Hematopoietic multipotent progenitor cell treated with erythropoietin and hydrocortisone succinate and interleukin-3 and kit ligand, for 15 days (in vitro differentiated cells): Measurements from ENCODE around the gene ZNF195.
"Not testable (repeated sequence)": the region's sequence is repeated elsewhere in the genome, so short reads cannot be mapped to it uniquely, and the experiment has no call there.

ENCODE experiments used
- DNase-seq: peaks from one replicate; pipeline ENCODE4 v3.0.0-alpha.2; 2015; ENCODE audit warnings: low spot score

The ZNF195 gene

DNA sequence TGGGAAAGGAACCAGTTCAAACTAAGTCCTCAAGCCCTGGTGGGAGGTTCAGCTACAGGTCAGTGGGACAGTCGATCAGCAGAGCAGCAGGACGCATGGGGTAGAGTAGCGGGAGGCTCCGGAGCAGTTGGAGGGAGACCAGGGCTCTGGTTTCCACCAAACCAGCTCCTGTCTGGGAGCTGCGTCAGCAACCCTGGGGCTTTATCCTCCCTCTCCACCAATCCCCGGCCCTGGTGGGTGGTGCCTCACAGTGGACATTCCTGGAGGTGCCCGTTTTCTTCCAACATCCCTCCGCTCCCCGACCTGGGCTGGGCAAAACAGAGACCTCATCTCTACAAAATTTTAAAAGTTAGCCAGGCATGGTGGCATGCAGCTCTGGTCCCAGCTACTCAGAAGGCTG lies 32.4 kb downstream of the ZNF195 start:
- DNase-seq, result no peak

DNA sequence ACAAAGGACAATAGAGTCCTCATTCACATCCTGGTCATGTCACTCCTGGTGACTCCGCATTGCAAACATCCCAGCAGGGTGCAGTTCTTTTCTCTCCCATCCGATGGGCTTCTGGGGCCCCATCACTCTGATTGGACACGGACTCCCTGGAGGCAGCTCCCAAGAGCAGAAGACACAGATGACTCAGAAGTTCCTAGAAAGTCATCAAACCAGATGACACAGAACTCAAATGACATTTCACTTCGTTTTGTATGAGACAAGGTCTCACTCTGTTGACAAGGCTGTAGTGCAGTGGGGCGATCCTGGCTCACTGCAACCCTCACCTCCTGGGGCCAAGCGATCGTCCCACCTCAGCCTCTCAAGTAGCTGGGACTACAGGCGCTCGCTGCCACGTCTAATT lies 33.2 kb downstream of the ZNF195 start:
- no peak for DNase-seq

- DNase-seq, result no peak
Observed at GRCh38 chr11:3344327-3345174, 34.4 kb downstream of the ZNF195 start.

DNA sequence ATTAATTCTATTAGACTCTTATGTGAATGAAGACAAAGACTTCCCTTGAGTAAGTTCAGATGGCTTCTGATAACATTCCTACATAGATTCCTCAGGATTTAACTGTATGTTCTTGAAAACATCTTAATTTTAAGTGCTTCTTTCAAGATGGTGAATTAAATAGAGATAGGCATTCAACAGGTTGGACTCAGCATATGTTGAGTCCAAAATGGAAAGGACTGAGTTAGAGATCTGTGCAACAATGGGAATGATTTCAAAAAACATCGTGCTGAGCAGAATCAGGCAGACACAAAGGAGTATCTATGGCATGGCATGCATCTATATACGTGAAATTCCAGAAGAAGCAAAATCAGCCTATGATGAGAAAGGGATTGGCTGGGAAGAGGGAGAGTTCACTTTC lies 36.2 kb downstream of the ZNF195 start:
- no peak for DNase-seq

DNA sequence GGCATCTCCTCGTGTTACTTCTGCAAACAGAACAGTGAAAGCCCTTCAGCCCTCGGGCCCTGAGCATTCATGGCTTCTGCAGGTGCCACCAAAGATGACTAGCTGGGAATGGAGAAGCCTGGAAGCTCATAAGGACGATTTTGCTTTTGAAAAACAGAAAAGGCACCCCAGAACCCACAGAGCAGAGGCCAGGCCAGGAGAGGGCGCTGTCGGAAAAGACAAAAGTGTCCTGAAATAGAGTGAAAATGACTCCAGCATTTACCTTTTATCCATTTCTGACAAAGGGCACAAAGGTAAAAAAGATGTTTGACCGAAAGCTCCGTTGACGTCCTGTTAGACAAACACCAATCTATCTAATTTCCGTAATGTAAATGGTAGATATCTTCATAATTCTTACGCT lies 37.6 kb downstream of the ZNF195 start:
- peak; percentile 44 for DNase-seq

DNA sequence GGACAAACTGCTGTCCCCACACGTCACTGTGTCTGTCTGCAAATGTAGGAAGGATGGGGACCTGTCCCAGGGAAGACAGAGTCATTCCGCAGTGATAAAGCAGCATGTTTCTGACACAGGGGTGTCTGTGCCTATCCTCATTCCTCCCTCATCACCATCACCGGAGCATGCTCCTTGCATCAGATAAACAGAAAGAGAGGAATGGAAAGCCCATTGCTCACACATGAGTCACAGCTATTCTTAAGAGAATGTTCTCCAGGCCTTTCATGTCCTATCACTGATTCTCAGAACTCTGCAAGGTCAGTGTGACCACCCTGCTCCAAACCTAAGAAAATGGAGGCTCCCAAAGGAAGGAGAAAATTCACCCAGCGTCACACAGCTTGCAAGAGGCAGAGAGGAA lies 38.9 kb downstream of the ZNF195 start:
- DNase-seq, result no peak

DNA sequence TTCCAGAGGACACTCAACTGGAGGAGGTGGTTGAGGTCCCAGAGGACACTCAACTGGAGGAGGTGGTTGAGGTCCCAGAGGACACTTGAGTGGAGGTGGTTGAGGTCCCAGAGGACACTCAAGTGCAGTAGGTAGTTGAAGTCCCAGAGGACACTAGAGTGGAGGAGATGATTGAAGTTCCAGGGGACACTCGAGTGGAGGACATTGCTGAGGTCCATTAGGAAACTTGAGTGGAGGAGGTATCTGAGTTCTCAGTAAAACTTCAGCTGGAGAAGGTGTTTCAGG lies 39.7 kb downstream of the ZNF195 start:
- no peak for DNase-seq

GRCh38 chr11:3338569-3339339 lies 40.2 kb downstream of the ZNF195 start:
- DNase-seq, result no peak

DNA sequence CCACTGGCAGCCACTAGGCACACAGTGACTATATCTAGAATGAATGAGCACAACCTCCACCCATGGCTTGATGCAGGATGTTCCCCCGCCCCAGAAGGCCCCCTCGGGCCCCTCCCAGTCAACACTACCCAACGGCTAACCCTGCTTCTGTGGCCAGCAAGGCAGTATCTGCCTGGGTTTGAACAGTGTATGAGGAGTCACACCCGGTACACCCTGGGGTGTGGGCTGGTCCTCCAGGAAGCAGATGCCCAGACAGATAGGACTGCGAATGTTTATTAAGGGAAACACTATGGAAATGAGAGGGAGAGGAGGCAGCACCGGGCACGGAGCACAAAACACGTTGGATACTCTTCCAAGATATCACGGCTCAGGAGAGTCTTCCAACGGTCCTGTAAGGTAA lies 42.5 kb downstream of the ZNF195 start:
- not testable (repeated sequence) for DNase-seq

GRCh38 chr11:3333157-3333556 lies 45.8 kb downstream of the ZNF195 start:
- DNase-seq, result not testable (repeated sequence)

DNA sequence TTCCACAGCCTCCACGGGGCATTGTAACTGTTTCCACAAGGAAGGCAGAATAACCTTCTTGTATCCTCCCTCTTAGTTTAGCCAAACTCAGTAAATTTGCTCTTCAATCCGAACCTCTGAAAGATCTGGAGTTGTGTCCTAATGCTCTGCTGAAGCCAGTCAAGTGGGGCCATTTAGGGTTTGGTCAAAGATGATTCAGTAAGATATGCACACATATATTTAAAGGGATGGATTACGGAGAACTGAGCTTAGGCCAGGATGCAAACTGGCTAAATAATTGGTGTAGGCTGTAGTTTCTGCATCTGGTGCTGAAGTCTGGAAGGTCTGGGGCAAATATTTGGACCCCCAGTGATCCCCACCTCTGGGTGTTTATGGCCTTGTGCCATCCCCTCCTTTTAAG lies 47.9 kb downstream of the ZNF195 start:
- not testable (repeated sequence) for DNase-seq

GRCh38 chr11:3330064-3330463 lies 48.9 kb downstream of the ZNF195 start:
- DNase-seq, result not testable (repeated sequence)

GRCh38 chr11:3328503-3328902 lies 50.4 kb downstream of the ZNF195 start:
- DNase-seq, result not testable (repeated sequence)

DNA sequence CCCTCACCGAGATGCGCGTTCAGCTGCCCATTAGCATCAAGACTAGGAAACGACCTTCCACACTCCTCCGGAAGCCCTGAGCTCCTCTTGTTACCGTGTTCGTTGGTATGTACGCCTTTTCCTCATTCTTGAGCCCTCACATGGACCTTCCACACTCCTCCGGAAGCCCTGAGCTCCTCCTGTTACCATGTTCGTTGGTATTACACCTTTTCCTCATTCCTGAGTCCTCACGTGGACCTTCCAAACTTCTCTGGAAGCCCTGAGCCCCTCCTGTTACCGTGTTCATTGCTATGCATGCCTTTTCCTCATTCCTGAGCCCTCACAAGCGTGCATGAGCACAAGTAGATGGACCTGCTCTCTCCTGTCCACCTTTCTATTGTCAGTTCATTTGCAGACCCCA lies 52.5 kb downstream of the ZNF195 start:
- DNase-seq, result not testable (repeated sequence)

DNA sequence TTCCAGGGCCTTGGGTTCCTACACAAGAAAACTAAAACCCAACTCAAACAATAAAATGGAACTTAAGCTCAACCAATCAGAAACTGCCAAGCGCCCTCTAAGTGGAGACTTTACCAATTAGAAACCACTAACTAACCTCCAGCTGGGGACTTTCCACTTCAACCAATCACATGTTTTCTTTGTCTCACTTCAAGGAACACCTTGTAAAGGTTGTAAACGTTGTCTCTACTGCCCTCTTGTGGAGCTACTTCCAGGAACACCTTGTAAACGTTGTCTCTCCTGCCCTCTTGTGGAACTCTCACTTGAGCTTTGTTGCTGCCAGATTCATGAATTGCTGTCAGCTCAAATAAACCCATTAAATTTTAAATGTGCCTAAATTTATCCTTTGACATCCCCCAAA lies 54.2 kb downstream of the ZNF195 start:
- not testable (repeated sequence) for DNase-seq
